ENCODE data around the gene HERC5.

HERC5 gene

GRCh38 chr4:88523325-88524129 is 66.6 kb downstream of the HERC5 start, which contains the start of gene PYURF:
Gene PYURF (minus strand): TSS chr4:88523776. CDS start chr4:88523700, 76 bp downstream.
- peak; percentile 52 for DNase-seq

GRCh38 chr4:88524171-88524570 is 67.3 kb downstream of the HERC5 start:
- no peak for DNase-seq

- no peak for DNase-seq
These were observed 69.4 kb downstream of the HERC5 start for GRCh38 chr4:88526221-88526815.

DNA sequence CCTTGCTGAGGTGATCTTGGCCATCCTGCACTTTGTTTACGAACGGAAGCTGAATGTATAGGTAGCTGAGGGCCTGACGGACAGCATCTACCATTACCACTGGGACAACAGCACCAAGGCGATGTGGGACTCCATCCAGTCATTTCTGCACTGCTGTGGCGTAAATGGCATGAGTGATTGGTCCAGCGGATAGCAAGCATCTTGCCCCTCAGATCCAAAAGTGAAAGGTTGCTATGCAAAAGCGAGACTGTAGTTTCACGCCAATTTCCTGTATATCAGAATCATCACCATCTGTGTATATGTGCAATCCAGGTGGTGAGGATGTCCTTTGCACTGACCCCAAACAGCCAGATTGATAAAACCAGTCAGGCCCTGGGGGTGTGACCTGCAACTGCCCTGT is 70.9 kb downstream of the HERC5 start:
- no peak for DNase-seq

GRCh38 chr4:88528861-88529260 is 71.9 kb downstream of the HERC5 start:
- no peak for DNase-seq

DNA sequence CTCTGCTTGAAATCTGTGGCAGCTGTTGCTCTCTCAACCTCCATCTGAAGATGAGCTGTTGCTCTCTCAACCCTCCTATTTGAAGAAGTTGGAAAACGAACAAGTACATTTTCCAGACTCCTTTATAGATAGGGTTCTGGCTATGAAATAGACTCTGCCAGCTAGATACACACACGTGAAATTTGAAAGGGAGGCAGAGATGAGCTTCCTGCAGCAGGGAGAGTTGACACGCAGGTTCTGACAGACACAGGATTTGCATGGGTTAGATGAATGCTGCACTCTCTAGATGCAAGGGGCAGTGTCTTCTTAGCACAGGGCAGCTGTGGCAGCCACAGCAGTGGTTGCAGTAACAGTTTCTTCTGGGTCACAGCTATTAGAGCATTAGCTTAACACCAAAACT is 74.6 kb downstream of the HERC5 start:
- no peak for DNase-seq

DNA sequence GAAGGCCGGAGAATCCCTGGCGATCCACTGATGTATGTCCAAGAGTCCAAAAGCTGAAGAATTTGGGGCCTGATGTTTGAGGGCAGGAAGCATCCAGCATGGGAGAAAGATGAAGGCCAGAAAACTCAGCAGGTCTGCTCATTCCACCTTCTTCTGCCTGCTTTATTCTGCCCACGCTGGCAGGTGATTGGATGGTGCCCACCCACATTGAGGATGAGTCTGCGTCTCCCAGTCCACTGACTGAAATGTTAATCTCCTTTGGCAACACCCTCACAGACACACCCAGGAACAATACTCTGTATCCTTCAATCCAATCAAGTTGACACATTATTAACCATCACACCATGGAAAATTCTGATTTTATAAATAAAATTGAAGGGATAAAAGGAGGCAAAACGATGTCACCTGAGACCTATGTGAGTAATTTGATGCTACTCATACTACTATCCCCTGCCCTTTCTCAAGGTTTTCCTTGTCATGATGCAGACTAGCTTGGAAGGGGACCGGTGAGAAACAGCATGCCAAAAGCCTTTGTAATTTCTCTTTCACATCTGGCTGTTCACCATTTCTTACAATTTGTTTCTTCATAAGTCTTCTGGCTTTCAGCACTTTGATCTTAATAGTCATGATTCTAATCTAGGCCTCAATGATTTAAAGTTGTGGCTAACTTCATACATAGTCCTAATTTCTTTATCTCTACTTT is 76.3 kb downstream of the HERC5 start:
- no peak for DNase-seq

DNA sequence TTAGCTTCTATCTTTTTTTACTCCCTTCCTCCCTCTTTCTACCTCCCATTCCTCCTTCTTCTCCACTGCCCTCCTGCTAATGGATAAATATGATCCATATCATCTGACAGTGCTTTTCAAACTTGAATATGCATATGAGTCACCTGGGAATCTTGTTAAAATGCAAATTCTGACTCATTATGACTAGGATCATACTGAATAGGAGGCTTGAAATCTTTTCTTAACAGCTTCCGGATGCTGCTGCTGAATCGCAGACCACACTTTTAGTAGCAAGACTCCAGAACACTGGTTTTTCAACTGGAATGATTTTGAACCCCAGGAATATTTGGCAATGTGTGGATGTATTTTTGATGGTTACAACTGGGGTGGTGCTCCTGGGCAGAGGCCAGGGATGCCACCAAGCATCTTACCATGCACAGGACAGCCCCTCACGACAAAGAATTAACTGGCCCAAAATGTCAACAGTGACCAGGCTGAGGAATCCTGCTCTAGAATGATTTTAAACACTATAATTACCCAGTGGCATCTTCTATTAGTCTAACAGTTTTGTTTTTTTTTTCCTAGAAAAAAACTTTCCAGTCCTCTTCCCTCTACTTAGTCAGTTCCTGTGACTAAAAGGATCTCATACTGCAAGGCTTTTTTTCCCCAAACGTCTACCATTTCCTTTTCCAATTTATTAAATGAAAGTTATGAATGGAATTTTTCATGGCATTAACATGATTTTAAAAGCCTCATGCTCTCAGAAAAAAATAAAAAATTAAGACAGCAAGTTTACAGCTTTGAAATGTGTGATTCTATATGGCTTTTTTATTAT is 77.2 kb downstream of the HERC5 start:
- no peak for DNase-seq

DNA sequence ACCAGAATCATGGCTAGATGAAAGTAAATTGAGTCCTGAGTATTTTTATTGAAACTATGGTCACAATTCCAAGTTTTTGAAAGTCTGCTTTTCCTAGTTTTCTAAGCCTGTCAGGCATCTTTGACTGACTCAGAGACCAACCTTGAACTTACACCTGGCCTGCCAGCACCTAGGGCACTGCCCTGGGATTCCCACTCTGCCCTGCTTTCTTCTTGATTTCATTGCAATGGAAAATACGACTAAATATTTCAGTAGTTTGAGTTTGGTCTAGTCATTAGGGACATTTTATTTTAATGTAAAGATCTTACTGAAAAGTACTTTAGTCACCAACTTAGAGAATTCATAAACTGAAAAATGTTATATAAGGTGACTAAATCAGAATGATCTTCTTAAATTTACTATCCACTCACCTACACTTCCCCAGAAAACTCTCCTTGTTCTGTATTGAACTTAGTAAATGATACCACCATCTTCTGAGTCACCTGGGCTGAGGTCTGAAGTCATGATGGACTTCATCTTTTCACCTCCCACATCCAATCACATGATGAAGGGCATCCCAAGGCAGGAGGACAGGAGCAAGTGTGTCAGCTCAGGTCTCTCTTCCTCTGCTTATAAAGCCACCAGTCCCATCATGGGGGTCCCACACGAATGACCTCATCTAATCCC is 78.3 kb downstream of the HERC5 start:
- no peak for DNase-seq

GRCh38 chr4:88537709-88538108 is 80.8 kb downstream of the HERC5 start:
- DNase-seq, result no peak

DNA sequence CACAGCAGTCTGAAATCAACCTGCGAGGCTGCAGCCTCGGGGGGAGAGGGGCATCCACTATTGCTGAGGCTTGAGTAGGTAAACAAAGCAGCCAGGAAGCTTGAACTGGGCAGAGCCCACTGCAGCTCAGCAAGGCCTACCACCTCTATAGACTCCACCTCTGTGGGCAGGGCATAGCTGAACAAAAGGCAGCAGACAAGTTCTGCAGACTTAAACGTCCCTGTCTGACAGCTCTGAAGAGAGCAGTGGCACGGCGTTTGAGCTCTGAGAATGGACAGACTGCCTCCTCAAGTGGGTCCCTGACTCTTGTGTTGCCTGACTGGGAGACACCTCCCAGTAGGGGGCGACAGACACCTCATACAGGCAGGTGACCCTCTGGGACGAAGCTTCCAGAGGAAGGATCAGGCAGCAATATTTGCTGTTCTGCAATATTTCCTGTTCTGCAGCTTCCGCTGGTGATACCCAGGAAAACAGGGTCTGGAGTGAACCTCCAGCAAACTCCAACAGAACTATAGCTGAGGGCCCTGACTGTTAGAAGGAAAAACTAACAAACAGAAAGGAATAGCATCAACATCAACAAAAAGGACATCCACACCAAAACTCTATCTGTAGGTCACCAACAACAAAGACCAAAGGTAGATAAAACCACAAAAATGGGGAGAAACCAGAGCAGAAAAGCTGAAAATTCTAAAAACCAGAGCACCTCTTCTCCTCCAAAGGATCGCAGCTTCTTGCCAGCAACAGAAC is 82.6 kb downstream of the HERC5 start:
- peak; percentile 64 for DNase-seq

- no peak for DNase-seq
These were observed 92.9 kb downstream of the HERC5 start for GRCh38 chr4:88549815-88550214.
